Activated CD4-positive, alpha-beta T cell treated with anti-CD3 and anti-CD28 coated beads, Interleukin-2, amount 50 U/mL, for 48 hours (primary cell): ENCODE results near the gene RALY.

ENCODE experiments used
- DNase-seq, 2 experiments: peaks; one replicate each; pipeline ENCODE4 v3.0.0-alpha.2; 2020

RALY gene

GRCh38 chr20:34084227-34084923, 90.7 kb downstream of the RALY start:
- no peak for DNase-seq

GRCh38 chr20:34085544-34086040, 91.9 kb downstream of the RALY start:
- no peak for DNase-seq

GRCh38 chr20:34088305-34089174, 94.8 kb downstream of the RALY start:
- DNase-seq: no peak

GRCh38 chr20:34089175-34089479, 95.4 kb downstream of the RALY start:
- DNase-seq: no peak

GRCh38 chr20:34089655-34090345, 96.1 kb downstream of the RALY start:
- DNase-seq: no peak

- DNase-seq: no peak
Measured at GRCh38 chr20:34090645-34091044, 96.9 kb downstream of the RALY start.

- DNase-seq: no peak
Measured at GRCh38 chr20:34091637-34092200, 98.0 kb downstream of the RALY start.

GRCh38 chr20:34093895-34094294, 100.2 kb downstream of the RALY start:
- DNase-seq: no peak

- no peak for DNase-seq
Measured at GRCh38 chr20:34095825-34096224, 102.1 kb downstream of the RALY start.

GRCh38 chr20:34096699-34097444, 103.2 kb downstream of the RALY start:
- DNase-seq: no peak

- DNase-seq: no peak
Measured at GRCh38 chr20:34098570-34098969, 104.9 kb downstream of the RALY start.

- DNase-seq: no peak
Measured at GRCh38 chr20:34099675-34100074, 106.0 kb downstream of the RALY start.

GRCh38 chr20:34100576-34100975, 106.9 kb downstream of the RALY start:
- DNase-seq: no peak

GRCh38 chr20:34102342-34102741, 108.6 kb downstream of the RALY start:
- no peak for DNase-seq

- no peak for DNase-seq
Measured at GRCh38 chr20:34104059-34104458, 110.3 kb downstream of the RALY start.

GRCh38 chr20:34105978-34106675, 112.4 kb downstream of the RALY start:
- DNase-seq: no peak

GRCh38 chr20:34108616-34109174, 115.0 kb downstream of the RALY start:
- DNase-seq: no peak

- no peak for DNase-seq
Measured at GRCh38 chr20:34109442-34109841, 115.7 kb downstream of the RALY start.

- no peak for DNase-seq
Measured at GRCh38 chr20:34110025-34110744, 116.5 kb downstream of the RALY start.

- peak in 1 of 2 experiments; percentile 16 for DNase-seq
Measured at GRCh38 chr20:34110745-34111641, 117.3 kb downstream of the RALY start.
